Umbilical cord (tissue), 2 donors: ENCODE measurements around the gene SLC25A26. TPM values are rescaled to one million over a fixed set of nuclear protein-coding genes. Genes with fewer than 3 reads are reported as not detected.

Experiments
- DNase-seq: peaks from one replicate; pipeline ENCODE4 v3.0.0-alpha.2; 2015; ENCODE audit warnings: low spot score
- total RNA-seq: library from RNA; depleted of rRNA; stranded (reverse); fragments of >200 nt; gene quantifications from one replicate; pipeline ENCODE4 v1.2.3, GENCODE V29; 2014; ENCODE audit warnings: low replicate concordance; ENCODE audit not compliant: insufficient read depth

SLC25A26 gene
- total RNA-seq, 1 donor from 2014 or later, result 10.6 TPM

GRCh38 chr3:66395635-66396034 lies 174.8 kb downstream of the SLC25A26 start:
- DNase-seq, result no peak

GRCh38 chr3:66396161-66396760 lies 175.5 kb downstream of the SLC25A26 start:
- no peak for DNase-seq

- DNase-seq, result no peak
Observed at GRCh38 chr3:66396888-66397287, 176.1 kb downstream of the SLC25A26 start.

GRCh38 chr3:66397745-66398144 lies 176.9 kb downstream of the SLC25A26 start:
- DNase-seq, result no peak

GRCh38 chr3:66398228-66399025 lies 177.6 kb downstream of the SLC25A26 start:
- DNase-seq, result no peak

- DNase-seq, result no peak
Observed at GRCh38 chr3:66399529-66400232, 178.9 kb downstream of the SLC25A26 start.

- DNase-seq, result no peak
Observed at GRCh38 chr3:66400411-66401156, 179.8 kb downstream of the SLC25A26 start.

GRCh38 chr3:66401157-66401550 lies 180.4 kb downstream of the SLC25A26 start:
- DNase-seq, result no peak

- no peak for DNase-seq
Observed at GRCh38 chr3:66401675-66402491, 181.1 kb downstream of the SLC25A26 start.

GRCh38 chr3:66402596-66403290 lies 181.9 kb downstream of the SLC25A26 start:
- DNase-seq, result no peak

- DNase-seq, result no peak
Observed at GRCh38 chr3:66403323-66403990, 182.7 kb downstream of the SLC25A26 start.

GRCh38 chr3:66404197-66404596 lies 183.4 kb downstream of the SLC25A26 start:
- DNase-seq, result no peak

- DNase-seq, result no peak
Observed at GRCh38 chr3:66404903-66405700, 184.3 kb downstream of the SLC25A26 start.

GRCh38 chr3:66405701-66406091 lies 184.9 kb downstream of the SLC25A26 start:
- DNase-seq, result no peak

GRCh38 chr3:66406163-66406562 lies 185.4 kb downstream of the SLC25A26 start:
- no peak for DNase-seq

- DNase-seq, result no peak
Observed at GRCh38 chr3:66406831-66407610, 186.2 kb downstream of the SLC25A26 start.

GRCh38 chr3:66407611-66408218 lies 186.9 kb downstream of the SLC25A26 start:
- DNase-seq, result peak; percentile 31
